ENCODE measurements around the gene PEAK1.

The PEAK1 gene

GRCh38 chr15:77126529-77127326 lies 293.2 kb downstream of the PEAK1 start:
- intact Hi-C loops (cut with DNase I; ENCODE audit: low total_unique reads) = no loop called here
- H3K9me3 ChIP-seq = no peaks in the 10 kb centered on the region
- no peak overlapping the region for H3K4me3 ChIP-seq

GRCh38 chr15:77123854-77124253 lies 296.1 kb downstream of the PEAK1 start:
- Histone ChIP-seq H3K9me3 (no peaks in the 10 kb centered on the region), H3K27ac (no peak overlapping the region), H3K36me3 (no peaks in the 10 kb centered on the region), H3K4me1 (peaks cover 0 to 6% (median 3%) of the 10 kb centered on the region in 4 donors), H3K27me3 (no peaks in the 10 kb centered on the region), H3K4me3 (no peak overlapping the region)
- DNase-seq = no peak
- TF ChIP-seq CTCF (IDR thresholded peaks at IDR 0.05) = no peak
- intact Hi-C loops (cut with DNase I; ENCODE audit: low total_unique reads) = no loop called here

More at GRCh38 chr15:77126529-77127326, 293.2 kb downstream of the PEAK1 start:
- H3K27ac ChIP-seq = no peak overlapping the region
- H3K27me3 ChIP-seq = no peaks in the 10 kb centered on the region
- H3K36me3 ChIP-seq = peaks cover 0 to 5% (median 0%) of the 10 kb centered on the region in 3 donors
- no peaks in the 10 kb centered on the region for H3K4me1 ChIP-seq
- TF ChIP-seq CTCF (IDR thresholded peaks at IDR 0.05) = no peak
- DNase-seq = no peak

- intact Hi-C loops (cut with DNase I; ENCODE audit: low total_unique reads) = no loop called here
- H3K9me3 ChIP-seq = no peaks in the 10 kb centered on the region
These were observed 297.3 kb downstream of the PEAK1 start for GRCh38 chr15:77122576-77122975.

GRCh38 chr15:77121599-77121998 lies 298.3 kb downstream of the PEAK1 start:
- H3K27ac ChIP-seq = no peak overlapping the region
- no peaks in the 10 kb centered on the region for H3K9me3 ChIP-seq
- H3K36me3 ChIP-seq = no peaks in the 10 kb centered on the region
- H3K27me3 ChIP-seq = no peaks in the 10 kb centered on the region
- TF ChIP-seq CTCF (IDR thresholded peaks at IDR 0.05) = no peak
- H3K4me1 ChIP-seq = peaks cover 0 to 6% (median 3%) of the 10 kb centered on the region in 4 donors
- no peak for DNase-seq
- H3K4me3 ChIP-seq = no peak overlapping the region
- intact Hi-C loops (cut with DNase I; ENCODE audit: low total_unique reads) = no loop called here

More at GRCh38 chr15:77122576-77122975, 297.3 kb downstream of the PEAK1 start:
- no peak overlapping the region for H3K4me3 ChIP-seq
- H3K27ac ChIP-seq = no peak overlapping the region
- H3K36me3 ChIP-seq = no peaks in the 10 kb centered on the region
- TF ChIP-seq CTCF (IDR thresholded peaks at IDR 0.05) = no peak
- peaks cover 0 to 6% (median 3%) of the 10 kb centered on the region in 4 donors for H3K4me1 ChIP-seq
- DNase-seq = no peak
- H3K27me3 ChIP-seq = no peaks in the 10 kb centered on the region

- TF ChIP-seq CTCF (IDR thresholded peaks at IDR 0.05) = no peak
- Histone ChIP-seq H3K27ac (no peak overlapping the region), H3K36me3 (no peaks in the 10 kb centered on the region), H3K27me3 (no peaks in the 10 kb centered on the region), H3K4me1 (peaks cover 0 to 6% (median 3%) of the 10 kb centered on the region in 4 donors), H3K4me3 (no peak overlapping the region), H3K9me3 (no peaks in the 10 kb centered on the region)
- DNase-seq = no peak
- intact Hi-C loops (cut with DNase I; ENCODE audit: low total_unique reads) = no loop called here
These were observed 299.3 kb downstream of the PEAK1 start for GRCh38 chr15:77120576-77120975.

Measured in tibial artery (tissue), 4 donors.